ENCODE data around the gene TMIGD2. TPM values are rescaled to one million over a fixed set of nuclear protein-coding genes. Genes with fewer than 3 reads are reported as not detected.
A peak's percentile ranks its signal among the peaks of the same experiment; 100 is the strongest.
"Not testable (repeated sequence)": the region's sequence is repeated elsewhere in the genome, so short reads cannot be mapped to it uniquely, and the experiment has no call there.

TMIGD2 gene
- polyA plus RNA-seq, 3 donors from 2014 or later = 85.3 to 116 (median 86.1) TPM

DNA sequence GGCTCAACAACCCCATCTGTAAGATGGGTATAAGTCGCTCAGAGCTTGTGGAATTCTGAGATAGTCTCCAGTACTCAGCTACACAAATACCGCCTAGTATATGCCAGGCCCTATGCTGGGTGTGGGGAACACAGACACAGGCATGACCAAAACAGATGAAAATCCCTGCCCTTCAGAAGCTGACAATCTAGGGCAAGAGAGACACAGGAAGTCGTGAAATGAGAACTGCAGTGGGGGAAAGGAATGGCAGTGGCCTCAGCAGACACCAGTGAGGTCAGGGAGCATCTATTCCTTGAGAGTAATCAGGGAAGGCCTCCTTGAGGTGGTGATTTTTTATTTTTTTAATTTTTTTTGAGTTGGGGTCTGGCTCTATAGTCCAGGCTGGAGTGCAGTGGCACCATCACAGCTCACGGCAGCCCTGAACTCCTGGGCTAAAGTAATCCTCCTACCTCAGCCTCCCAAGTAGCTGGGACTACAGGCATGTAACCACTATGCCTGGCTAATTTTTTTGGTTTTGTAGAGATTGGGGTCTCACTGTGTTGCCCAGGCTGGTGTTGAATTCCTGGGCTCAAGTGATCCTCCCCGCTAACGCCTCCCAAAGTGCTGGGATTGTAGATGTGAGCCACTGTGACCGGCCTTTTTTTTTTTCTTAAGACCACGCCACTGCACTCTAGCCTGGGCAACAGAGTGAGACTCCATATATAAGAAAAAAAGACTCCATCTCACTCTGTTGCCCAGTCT lies 3.2 kb downstream of the TMIGD2 start:
- peak overlapping the region; percentile 63 to 93 (median 90) for H3K27ac Mint-ChIP-seq
- no peak for DNase-seq
- H3K36me3 Mint-ChIP-seq = peaks cover 0 to 5% (median 3%) of the 10 kb centered on the region in 3 donors
- peak overlapping the region in 4 of 5 donors; percentile 26 to 78 (median 36) for H3K4me3 Mint-ChIP-seq
- H3K4me1 Mint-ChIP-seq = peaks cover 40 to 48% of the 10 kb centered on the region in 2 donors
- peaks cover 0 to 7% (median 4%) of the 10 kb centered on the region in 3 donors for H3K27me3 Mint-ChIP-seq (ENCODE audit: low read depth in 3 of 3)
- H3K9me3 Mint-ChIP-seq = no peaks in the 10 kb centered on the region

DNA sequence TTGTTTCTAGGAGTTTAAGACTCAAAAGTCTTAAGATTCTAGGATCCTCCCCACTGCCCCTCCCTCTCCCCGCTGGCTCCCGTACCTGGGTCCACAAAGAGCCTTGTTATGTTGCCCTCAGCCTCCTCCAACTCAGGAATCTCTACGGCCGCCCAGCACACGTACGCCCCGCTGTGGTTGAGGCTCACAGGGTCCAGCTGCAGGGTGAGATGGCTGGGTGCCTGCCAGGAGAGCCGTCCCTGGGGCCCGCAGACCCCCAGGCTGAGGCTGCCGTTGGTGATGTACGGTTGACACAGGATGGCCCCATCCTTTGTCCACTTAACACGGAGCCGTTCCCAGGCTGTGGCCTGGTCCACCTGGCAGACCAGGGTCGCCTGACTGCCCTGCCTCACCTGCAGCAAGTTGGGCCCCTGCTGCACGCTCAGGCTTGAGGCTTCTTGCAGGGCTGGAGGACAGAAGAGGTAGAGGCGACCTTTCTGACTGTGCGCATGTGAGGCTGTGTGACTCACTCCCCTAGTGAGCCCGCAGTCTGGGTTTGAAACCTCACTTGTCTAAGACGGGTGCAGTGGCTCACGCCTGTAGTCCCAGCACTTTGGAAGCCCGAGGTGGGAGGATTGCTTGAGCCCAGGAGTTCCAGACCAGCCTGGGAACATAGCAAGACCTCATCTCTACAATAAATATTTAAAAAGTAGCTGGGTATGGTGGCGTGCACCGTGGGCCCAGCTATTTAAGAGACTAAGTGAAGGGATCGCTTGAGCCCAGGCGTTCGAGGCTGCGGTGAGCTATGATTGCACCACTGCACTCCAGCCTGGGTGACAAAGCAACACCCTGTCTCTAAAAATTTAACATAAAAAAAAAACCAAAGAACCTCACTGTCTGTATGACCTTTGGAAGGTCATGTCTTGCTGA lies 4.0 kb downstream of the TMIGD2 start:
- Mint-ChIP-seq H3K4me1 (peaks cover 33 to 42% of the 10 kb centered on the region in 2 donors), H3K9me3 (no peaks in the 10 kb centered on the region), H3K4me3 (peak overlapping the region in 4 of 5 donors; percentile 19 to 78 (median 36)), H3K27me3 (ENCODE audit: low read depth in 3 of 3) (peaks cover 0 to 4% (median 0%) of the 10 kb centered on the region in 3 donors), H3K27ac (peak overlapping the region; percentile 63 to 93 (median 90)), H3K36me3 (peaks cover 0 to 5% (median 3%) of the 10 kb centered on the region in 3 donors)
- peak; percentile 13 to 34 (median 33) for DNase-seq

DNA sequence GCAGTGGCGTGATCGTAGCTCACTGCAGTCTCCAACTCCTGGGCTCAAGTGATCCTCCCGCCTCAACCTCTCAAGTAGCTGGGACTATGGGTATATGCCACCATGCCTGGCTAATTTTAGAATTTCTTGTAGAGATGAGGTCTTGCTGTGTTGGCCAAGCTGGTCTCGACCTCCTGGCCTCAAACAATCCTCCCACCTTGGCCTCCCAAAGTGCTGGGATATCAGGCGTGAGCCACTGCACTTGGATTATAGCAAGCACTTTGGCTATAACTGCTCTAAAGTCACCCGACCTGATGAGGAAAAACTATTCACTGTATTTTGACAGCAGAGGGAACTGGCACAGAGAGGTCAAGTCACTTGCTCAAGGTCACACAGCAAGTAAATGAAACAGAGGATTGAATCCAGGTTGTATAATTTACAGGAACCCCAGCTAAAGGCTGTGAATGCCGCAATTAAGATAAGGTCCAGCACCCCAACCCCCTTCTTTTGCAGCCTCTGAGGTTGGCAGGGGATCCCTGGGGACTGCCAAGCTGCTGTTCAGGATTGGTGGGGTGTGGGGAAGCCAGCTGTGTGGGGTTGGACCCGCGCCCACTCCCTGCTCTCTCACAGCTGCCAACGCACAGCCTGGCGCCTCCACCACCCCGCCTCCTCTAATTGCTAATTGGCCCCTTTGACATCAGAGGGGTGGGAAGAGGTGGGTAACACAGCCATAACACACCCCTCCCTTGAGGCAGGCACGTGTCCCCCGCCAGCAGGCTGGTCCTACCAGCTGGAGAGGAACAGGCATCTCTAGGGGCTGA lies 6.0 kb downstream of the TMIGD2 start:
- Mint-ChIP-seq H3K36me3 (peaks cover 0 to 5% (median 3%) of the 10 kb centered on the region in 3 donors), H3K27me3 (ENCODE audit: low read depth in 3 of 3) (peaks cover 0 to 3% (median 0%) of the 10 kb centered on the region in 3 donors), H3K9me3 (no peaks in the 10 kb centered on the region), H3K27ac (peak overlapping the region in 1 of 6 donors; percentile 9), H3K4me3 (no peak overlapping the region), H3K4me1 (peaks cover 14 to 23% of the 10 kb centered on the region in 2 donors)
- DNase-seq = no peak

DNA sequence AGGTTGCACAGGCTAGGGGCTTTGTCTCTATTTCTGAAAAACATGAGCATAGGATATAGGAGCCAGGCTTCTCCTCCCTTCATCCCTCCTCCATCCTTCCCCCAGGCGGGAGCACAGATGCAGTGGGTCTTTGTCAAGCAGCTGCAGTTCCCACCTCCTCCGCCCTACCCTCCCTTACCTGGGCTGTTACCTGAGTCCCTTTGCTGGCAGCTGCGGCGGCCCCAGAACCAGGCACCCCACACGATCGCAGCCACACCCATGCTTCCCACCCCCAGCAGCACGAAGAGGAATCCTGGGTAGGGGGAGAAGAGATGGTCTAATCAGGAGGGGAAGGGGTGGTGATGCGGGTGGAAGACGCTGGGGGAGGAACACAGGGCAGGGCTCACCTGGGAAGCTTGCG lies 7.8 kb downstream of the TMIGD2 start:
- DNase-seq = no peak
- Mint-ChIP-seq H3K9me3 (no peaks in the 10 kb centered on the region), H3K4me3 (no peak overlapping the region), H3K36me3 (peaks cover 0 to 5% (median 3%) of the 10 kb centered on the region in 3 donors), H3K4me1 (peaks cover 7 to 14% of the 10 kb centered on the region in 2 donors), H3K27ac (no peak overlapping the region), H3K27me3 (ENCODE audit: low read depth in 3 of 3) (peaks cover 0 to 4% (median 0%) of the 10 kb centered on the region in 3 donors)

DNA sequence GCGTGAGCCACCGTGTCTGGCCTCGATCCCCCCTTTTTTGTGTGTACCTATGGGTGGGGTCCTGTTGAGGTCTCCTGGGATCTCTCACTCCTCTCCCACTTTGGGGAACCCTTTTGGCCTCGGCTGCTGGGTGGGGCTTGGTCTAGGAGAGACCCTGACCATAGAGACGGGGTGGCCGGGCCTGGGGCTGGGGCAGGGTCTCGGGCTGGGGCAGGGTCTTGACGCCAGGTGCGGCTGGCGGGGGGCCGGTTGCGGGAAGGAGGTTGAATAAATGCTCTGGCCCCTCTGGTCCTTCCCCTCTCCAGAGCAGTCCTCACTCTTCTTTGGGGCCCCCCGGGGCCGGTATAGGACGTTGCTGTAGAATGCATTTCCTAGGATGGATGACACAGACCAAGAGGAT lies 9.7 kb downstream of the TMIGD2 start:
- Mint-ChIP-seq H3K36me3 (peaks cover 0 to 3% (median 0%) of the 10 kb centered on the region in 3 donors), H3K27me3 (ENCODE audit: low read depth in 3 of 3) (peaks cover 0 to 3% (median 3%) of the 10 kb centered on the region in 3 donors), H3K4me3 (no peak overlapping the region), H3K27ac (no peak overlapping the region), H3K9me3 (no peaks in the 10 kb centered on the region), H3K4me1 (peaks cover 0 to 3% of the 10 kb centered on the region in 2 donors)
- DNase-seq = no peak

DNA sequence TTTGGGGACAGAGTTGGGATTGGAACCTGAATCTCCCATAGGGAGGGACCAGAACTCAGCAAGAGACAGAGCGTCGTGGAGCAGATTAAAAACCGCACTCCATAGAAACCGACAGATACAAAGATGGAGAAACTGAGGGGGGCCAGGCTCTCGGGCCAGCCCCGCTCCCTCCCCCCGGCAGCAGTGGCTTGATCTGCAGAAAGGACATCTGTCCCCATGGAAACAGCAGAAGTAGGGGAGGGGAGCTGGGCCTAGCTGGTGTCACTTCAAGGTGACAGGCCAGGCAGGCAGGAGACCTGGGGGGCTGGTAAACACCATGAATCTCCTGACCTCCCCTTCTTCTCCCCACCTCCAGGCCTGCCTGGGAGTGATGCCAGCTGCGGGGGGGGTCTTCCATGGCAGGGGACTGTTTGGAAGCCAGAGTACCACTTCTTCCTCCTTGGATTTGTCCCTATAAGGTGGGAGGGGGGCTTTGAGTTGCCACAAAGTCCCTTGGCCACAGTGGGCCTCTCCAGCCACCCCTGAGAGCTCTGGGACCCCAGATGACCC lies 10.9 kb downstream of the TMIGD2 start:
- Mint-ChIP-seq H3K27me3 (ENCODE audit: low read depth in 3 of 3) (peaks cover 0 to 4% (median 3%) of the 10 kb centered on the region in 3 donors), H3K27ac (no peak overlapping the region), H3K9me3 (no peaks in the 10 kb centered on the region), H3K4me3 (no peak overlapping the region), H3K4me1 (peaks cover 0 to 2% of the 10 kb centered on the region in 2 donors), H3K36me3 (peaks cover 0 to 3% (median 0%) of the 10 kb centered on the region in 3 donors)
- DNase-seq = no peak

DNA sequence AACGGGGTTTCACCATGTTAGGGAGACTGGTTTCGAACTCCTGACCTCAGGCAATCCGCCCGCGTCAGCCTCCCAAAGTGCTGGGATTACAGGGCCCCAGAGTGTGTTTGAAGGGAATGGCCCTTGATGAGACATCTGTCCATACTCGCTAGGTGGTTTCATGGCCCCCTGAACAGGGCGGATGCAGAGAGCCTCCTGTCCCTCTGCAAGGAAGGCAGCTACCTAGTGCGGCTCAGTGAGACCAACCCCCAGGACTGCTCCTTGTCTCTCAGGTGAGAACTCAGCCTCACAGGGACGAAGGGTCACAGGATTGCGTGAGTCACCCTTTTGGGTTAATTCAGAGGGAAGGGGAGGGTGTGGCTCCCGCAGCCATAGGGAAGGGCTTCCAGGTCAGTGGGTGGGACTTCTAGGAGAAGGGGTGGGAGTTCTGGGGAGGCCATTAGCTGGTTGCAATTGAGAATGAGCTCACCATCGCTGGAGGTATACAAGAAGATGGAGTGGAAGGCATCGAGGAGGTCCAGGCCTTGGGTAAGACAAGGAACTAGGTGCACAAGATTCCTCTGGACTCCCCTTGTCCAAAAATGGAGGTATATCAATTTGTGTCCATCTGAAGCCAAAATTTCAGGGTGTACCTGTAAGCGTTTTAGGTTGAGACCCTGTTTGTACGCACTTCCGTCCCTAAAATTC lies 14.0 kb downstream of the TMIGD2 start:
- no peak overlapping the region for H3K27ac Mint-ChIP-seq
- H3K4me1 Mint-ChIP-seq = no peaks in the 10 kb centered on the region
- DNase-seq = no peak
- peaks cover 0 to 4% (median 3%) of the 10 kb centered on the region in 3 donors for H3K27me3 Mint-ChIP-seq (ENCODE audit: low read depth in 3 of 3)
- H3K36me3 Mint-ChIP-seq = no peaks in the 10 kb centered on the region
- no peaks in the 10 kb centered on the region for H3K9me3 Mint-ChIP-seq
- no peak overlapping the region for H3K4me3 Mint-ChIP-seq

DNA sequence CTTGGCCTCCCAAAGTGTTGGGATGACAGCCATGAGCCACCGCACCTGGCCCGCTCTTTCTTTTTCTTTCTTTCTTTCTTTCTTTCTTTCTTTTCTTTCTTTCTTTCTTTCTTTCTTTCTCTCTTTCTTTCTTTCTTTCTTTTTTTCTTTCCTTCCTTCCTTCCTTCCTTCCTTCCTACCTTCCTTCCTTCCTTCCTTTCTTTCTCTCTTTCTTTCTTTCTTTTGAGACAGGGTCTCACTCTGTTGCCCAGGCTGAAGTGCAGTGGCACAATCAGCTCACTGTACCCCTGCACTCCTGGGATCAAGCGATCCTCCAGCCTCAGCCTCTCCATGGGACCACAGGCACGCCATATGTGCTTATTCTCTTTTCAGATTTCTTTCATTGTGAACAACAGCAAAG lies 16.0 kb downstream of the TMIGD2 start:
- not testable (repeated sequence) for H3K4me3 Mint-ChIP-seq; H3K27me3 Mint-ChIP-seq (ENCODE audit: low read depth in 3 of 3); DNase-seq; H3K27ac Mint-ChIP-seq; H3K36me3 Mint-ChIP-seq; H3K9me3 Mint-ChIP-seq; H3K4me1 Mint-ChIP-seq

DNA sequence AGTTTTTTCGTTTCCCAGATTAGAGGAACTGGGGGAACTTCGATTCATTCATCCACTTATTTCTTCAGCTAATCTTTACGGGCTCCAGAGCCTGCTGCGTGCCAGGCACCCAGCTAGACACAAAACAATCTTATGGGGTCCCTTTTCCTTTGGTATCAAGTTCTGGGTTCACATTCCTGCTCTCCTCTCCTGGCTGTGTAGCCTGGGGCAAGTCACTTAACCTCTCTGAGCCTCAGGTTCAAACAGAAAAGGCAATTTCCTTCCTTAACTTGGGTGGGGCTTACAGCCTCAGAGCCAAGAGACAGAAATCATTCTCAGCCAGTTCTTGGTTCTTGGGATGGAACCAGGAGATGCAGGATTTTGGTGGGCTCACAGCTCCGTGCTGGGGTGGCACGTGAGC lies 17.2 kb downstream of the TMIGD2 start:
- Mint-ChIP-seq H3K36me3 (no peaks in the 10 kb centered on the region), H3K27me3 (ENCODE audit: low read depth in 3 of 3) (peaks cover 5 to 11% (median 9%) of the 10 kb centered on the region in 3 donors), H3K9me3 (no peaks in the 10 kb centered on the region), H3K27ac (no peak overlapping the region), H3K4me1 (peaks cover under 1 to 1% of the 10 kb centered on the region in 2 donors), H3K4me3 (no peak overlapping the region)
- DNase-seq = no peak

DNA sequence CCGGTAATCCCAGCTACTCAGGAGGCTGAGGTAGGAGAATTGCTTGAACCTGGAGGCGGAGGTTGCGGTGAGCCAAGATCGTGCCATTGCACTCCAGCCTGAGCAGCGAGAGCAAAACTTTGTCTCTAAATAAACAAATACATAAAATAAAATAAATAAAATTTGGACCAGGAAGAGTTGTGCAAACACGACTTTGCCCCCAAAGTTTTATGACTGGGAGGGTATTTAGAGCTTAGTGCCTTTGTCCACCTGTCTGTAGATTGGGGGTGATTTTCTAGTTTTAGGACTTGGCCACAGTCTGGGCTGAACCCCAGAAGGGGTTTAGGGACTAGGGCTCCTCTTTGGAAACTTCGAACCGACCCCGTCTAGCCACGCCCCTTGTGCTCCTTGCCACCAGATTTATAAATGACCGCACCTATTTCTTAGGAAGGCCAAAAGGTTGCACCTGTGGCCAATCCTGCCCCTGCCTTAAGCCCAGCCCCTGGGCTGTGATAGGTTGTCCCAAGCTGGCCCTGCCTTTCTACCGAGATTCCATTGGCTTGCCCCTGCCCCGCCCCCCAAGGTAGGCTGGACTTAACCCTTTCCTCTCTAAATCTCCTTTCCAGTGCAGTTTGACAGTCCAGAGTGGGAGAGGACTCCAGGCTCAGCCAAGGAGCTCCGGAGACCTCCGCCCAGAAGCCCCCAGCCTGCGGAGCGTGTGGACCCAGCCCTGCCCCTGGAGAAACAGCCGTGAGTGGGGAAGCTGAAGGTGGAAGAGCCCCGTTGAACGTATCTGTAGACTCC lies 17.8 kb downstream of the TMIGD2 start:
- H3K27ac Mint-ChIP-seq = no peak overlapping the region
- peaks cover 5 to 11% (median 9%) of the 10 kb centered on the region in 3 donors for H3K27me3 Mint-ChIP-seq (ENCODE audit: low read depth in 3 of 3)
- no peak overlapping the region for H3K4me3 Mint-ChIP-seq
- DNase-seq = no peak
- no peaks in the 10 kb centered on the region for H3K9me3 Mint-ChIP-seq
- no peaks in the 10 kb centered on the region for H3K36me3 Mint-ChIP-seq
- H3K4me1 Mint-ChIP-seq = peaks cover 4% of the 10 kb centered on the region in 2 donors

DNA sequence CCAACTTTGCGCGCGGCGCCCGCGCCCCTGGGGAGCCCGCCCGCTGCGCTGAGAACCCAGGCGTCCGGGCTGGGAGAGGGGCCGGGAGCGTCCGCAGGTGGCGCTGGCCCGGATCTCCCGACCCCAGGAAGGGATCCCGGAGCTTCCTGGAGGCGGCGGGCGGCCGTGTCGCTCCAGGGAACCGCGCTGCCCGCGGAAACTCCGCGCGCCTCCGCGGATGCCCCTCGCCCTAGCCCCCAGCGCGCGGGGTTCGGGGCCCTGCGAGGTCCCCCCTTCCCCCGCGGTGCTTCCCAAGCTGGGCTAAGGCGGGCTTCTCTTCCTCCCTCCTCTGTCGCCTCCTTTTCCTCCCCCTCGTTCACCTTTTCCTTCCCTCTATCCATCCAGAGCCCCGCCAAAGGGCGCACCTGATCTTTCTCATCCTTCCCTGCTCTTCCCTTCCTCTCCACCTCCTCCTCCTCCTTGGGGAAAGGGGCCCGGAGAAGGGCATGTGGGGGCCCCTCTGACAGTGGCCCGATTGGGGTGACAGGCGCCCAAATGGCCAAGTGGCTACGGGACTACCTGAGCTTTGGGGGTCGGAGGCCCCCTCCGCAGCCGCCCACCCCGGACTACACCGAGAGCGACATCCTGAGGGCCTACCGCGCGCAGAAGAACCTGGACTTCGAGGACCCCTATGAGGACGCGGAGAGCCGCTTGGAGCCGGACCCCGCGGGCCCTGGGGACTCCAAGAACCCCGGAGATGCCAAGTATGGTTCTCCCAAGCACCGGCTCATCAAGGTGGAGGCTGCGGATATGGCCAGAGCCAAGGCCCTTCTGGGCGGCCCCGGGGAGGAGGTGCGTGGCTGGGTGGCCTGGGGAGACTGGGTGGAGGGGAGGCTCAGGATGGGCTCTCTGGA lies 22.4 kb downstream of the TMIGD2 start:
- Mint-ChIP-seq H3K9me3 (no peaks in the 10 kb centered on the region), H3K27me3 (ENCODE audit: low read depth in 3 of 3) (peaks cover 5 to 14% (median 9%) of the 10 kb centered on the region in 3 donors), H3K4me3 (peak overlapping the region in 3 of 5 donors; percentile 32 to 56 (median 47)), H3K27ac (no peak overlapping the region), H3K36me3 (no peaks in the 10 kb centered on the region), H3K4me1 (peaks cover 4 to 9% of the 10 kb centered on the region in 2 donors)
- no peak for DNase-seq
